BLaER1 treated with 17β-estradiol and CSF1 and Interleukin-3, amounts not matched to agents 10 nM and 100 nM (cell line): ENCODE measurements around the gene SUDS3.

ENCODE experiments used
- H3K27ac ChIP-seq, 11 experiments: shearing (Covaris generic); formaldehyde crosslinking; 2 replicates each; pipeline ENCODE4 v1.8.1; 2022
- H3K27me3 ChIP-seq, 11 experiments: shearing (Covaris generic); formaldehyde crosslinking; 2 replicates each; pipeline ENCODE4 v1.8.1; 2022
- H3K36me3 ChIP-seq, 11 experiments: shearing (Covaris generic); formaldehyde crosslinking; 2 replicates each; pipeline ENCODE4 v1.8.1; 2022
- H3K4me1 ChIP-seq, 10 experiments: shearing (Covaris generic); formaldehyde crosslinking; 2 replicates each; pipeline ENCODE4 v1.8.1; 2022
- H3K4me2 ChIP-seq, 11 experiments: shearing (Covaris generic); formaldehyde crosslinking; 2 replicates each; pipeline ENCODE4 v1.8.1; 2022
- H3K4me3 ChIP-seq, 10 experiments: shearing (Covaris generic); formaldehyde crosslinking; 2 replicates each; pipeline ENCODE4 v1.8.1; 2022
- H3K9ac ChIP-seq, 11 experiments: shearing (Covaris generic); formaldehyde crosslinking; 2 replicates each; pipeline ENCODE4 v1.8.1; 2022
- H3K9me3 ChIP-seq, 11 experiments: shearing (Covaris generic); formaldehyde crosslinking; replicated peaks in 1 of 11; 2 replicates each; pipeline ENCODE4 v1.8.1; 2022
- H4K20me1 ChIP-seq, 11 experiments: shearing (Covaris generic); formaldehyde crosslinking; 2 replicates each; pipeline ENCODE4 v1.8.1; 2022
- Cebpa-rat ChIP-seq, 11 experiments: shearing (Covaris generic); IDR thresholded peaks; 2 replicates each; pipeline ENCODE4 v1.8.1; 2022

SUDS3 gene

DNA sequence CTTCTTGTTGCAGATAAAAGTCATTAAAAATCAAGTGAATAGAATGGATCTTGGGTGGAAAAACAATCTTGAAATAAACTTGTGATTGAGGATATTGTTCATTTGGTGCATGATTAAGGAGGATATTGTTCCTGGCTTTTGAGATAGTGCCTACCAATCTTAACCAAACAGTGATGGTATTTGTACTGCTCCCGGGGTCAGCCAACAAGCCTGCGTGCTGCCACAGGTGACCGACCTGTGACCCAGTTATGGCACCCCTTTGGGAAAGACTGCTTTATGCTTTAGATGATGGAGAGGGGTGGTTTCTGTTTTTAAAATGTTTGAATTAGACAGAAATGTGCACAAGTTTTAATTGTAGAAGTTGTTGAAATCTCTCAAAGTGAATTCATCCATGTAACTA is 41.6 kb downstream of the SUDS3 start:
- Histone ChIP-seq H4K20me1 (0 out of 22 replicates have a peak, but pooled peaks cover 0 to 5% (median 0%) of the 10 kb centered on the region in 11 experiments), H3K4me2 (no peak overlapping the region), H3K9ac (no peak overlapping the region), H3K27ac (no peak overlapping the region), H3K4me3 (no peak overlapping the region), H3K4me1 (no peaks in the 10 kb centered on the region), H3K27me3 (no peaks in the 10 kb centered on the region), H3K9me3 (no peaks in the 10 kb centered on the region), H3K36me3 (peaks cover 47 to 63% (median 54%) of the 10 kb centered on the region in 11 experiments)
- no peak for TF ChIP-seq Cebpa-rat (IDR thresholded peaks at IDR 0.05)

- no peaks in the 10 kb centered on the region for H3K9me3 ChIP-seq
- no peak overlapping the region for H3K4me2 ChIP-seq
- no peak overlapping the region for H3K4me3 ChIP-seq
- TF ChIP-seq Cebpa-rat (IDR thresholded peaks at IDR 0.05) = no peak
- peaks cover 41 to 57% (median 48%) of the 10 kb centered on the region in 11 experiments for H3K36me3 ChIP-seq
- H3K27ac ChIP-seq = no peak overlapping the region
- 0 out of 22 replicates have a peak, but pooled peaks cover 0 to 5% (median 0%) of the 10 kb centered on the region in 11 experiments for H4K20me1 ChIP-seq
- H3K4me1 ChIP-seq = no peaks in the 10 kb centered on the region
- no peaks in the 10 kb centered on the region for H3K27me3 ChIP-seq
- H3K9ac ChIP-seq = no peak overlapping the region
These were observed 42.2 kb downstream of the SUDS3 start for GRCh38 chr12:118418385-118419057.

GRCh38 chr12:118420673-118421072 is 44.3 kb downstream of the SUDS3 start:
- TF ChIP-seq Cebpa-rat (IDR thresholded peaks at IDR 0.05) = no peak
- H3K4me2 ChIP-seq = no peak overlapping the region
- H3K4me1 ChIP-seq = peaks cover 0 to 10% (median 8%) of the 10 kb centered on the region in 10 experiments; a peak in 12 of 20 replicates
- no peak overlapping the region for H3K27ac ChIP-seq
- peaks cover 20 to 36% (median 26%) of the 10 kb centered on the region in 11 experiments for H3K36me3 ChIP-seq
- H3K4me3 ChIP-seq = no peak overlapping the region
- no peaks in the 10 kb centered on the region for H3K27me3 ChIP-seq
- H4K20me1 ChIP-seq = 0 out of 22 replicates have a peak, but pooled peaks cover 0 to 5% (median 0%) of the 10 kb centered on the region in 11 experiments
- no peak overlapping the region for H3K9ac ChIP-seq
- no peaks in the 10 kb centered on the region for H3K9me3 ChIP-seq

GRCh38 chr12:118424884-118425283 is 48.5 kb downstream of the SUDS3 start:
- H3K9me3 ChIP-seq = peaks cover 0 to 5% (median 0%) of the 10 kb centered on the region in 11 experiments; a peak in 2 of 22 replicates
- peak overlapping the region in 6 of 11 experiments; percentile 4 to 38 (median 10); a peak in 8 of 22 replicates for H3K4me2 ChIP-seq

DNA sequence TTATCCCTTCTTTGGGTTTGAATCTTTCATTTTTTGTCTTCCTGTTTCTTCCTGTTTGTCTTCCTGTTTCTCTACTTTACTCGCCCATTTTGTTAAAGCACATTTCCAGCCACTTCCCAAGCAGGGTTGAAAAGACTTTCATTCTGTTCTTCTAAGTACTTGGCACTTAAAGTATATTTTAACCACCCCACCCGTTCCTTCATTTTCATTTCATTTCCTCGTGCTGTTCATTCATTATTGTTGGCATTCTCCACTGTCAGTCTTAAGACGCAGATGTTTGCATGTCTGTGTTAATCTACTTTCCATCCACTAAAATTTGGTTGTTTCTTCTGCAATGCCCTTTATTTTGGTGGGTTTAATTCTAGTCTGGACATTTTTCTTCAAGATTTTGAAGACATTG is 49.0 kb downstream of the SUDS3 start:
- Histone ChIP-seq H3K9me3 (peaks cover 0 to 5% (median 0%) of the 10 kb centered on the region in 11 experiments; a peak in 2 of 22 replicates), H3K4me2 (peak overlapping the region in 6 of 11 experiments; percentile 4 to 38 (median 10); a peak in 8 of 22 replicates), H4K20me1 (no peaks in the 10 kb centered on the region), H3K27me3 (no peaks in the 10 kb centered on the region), H3K4me3 (no peak overlapping the region), H3K9ac (no peak overlapping the region), H3K4me1 (peaks cover 0 to 10% (median 8%) of the 10 kb centered on the region in 10 experiments; a peak in 12 of 20 replicates), H3K36me3 (no peaks in the 10 kb centered on the region), H3K27ac (no peak overlapping the region)
- no peak for TF ChIP-seq Cebpa-rat (IDR thresholded peaks at IDR 0.05)

More at GRCh38 chr12:118424884-118425283, 48.5 kb downstream of the SUDS3 start:
- no peak overlapping the region for H3K27ac ChIP-seq
- H3K4me1 ChIP-seq = peaks cover 0 to 10% (median 8%) of the 10 kb centered on the region in 10 experiments; a peak in 12 of 20 replicates
- no peaks in the 10 kb centered on the region for H3K27me3 ChIP-seq
- no peak overlapping the region for H3K4me3 ChIP-seq
- H3K9ac ChIP-seq = no peak overlapping the region
- H4K20me1 ChIP-seq = no peaks in the 10 kb centered on the region
- H3K36me3 ChIP-seq = no peaks in the 10 kb centered on the region
- no peak for TF ChIP-seq Cebpa-rat (IDR thresholded peaks at IDR 0.05)

GRCh38 chr12:118427819-118428218 is 51.5 kb downstream of the SUDS3 start:
- H3K9me3 ChIP-seq = peaks cover 0 to 5% (median 0%) of the 10 kb centered on the region in 11 experiments; a peak in 2 of 22 replicates
- H4K20me1 ChIP-seq = no peaks in the 10 kb centered on the region
- TF ChIP-seq Cebpa-rat (IDR thresholded peaks at IDR 0.05) = no peak
- no peak overlapping the region for H3K27ac ChIP-seq
- H3K27me3 ChIP-seq = no peaks in the 10 kb centered on the region
- no peak overlapping the region for H3K4me2 ChIP-seq
- H3K36me3 ChIP-seq = no peaks in the 10 kb centered on the region
- peaks cover 0 to 10% (median 8%) of the 10 kb centered on the region in 10 experiments; a peak in 12 of 20 replicates for H3K4me1 ChIP-seq
- no peak overlapping the region for H3K4me3 ChIP-seq
- no peak overlapping the region for H3K9ac ChIP-seq

DNA sequence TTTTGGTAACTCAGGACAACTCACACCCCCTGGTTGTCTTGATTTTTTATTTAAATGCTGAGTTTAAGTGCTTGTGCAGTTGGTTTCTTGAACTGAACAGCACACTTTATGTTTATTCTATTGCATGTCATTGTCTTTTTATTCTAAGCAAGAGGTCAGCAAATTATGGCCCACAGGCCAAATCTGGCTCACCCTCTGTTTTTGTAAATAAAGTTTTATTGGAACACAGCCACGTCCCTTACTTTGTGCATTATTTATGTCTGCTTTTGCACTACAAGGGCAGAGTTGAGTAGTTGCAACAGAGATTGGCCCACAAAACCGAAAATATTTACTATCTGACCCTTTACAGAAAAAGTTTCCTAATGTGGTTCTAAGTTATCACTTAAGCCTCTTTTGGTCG is 52.3 kb downstream of the SUDS3 start:
- H3K36me3 ChIP-seq = no peaks in the 10 kb centered on the region
- no peak overlapping the region for H3K4me2 ChIP-seq
- H3K27me3 ChIP-seq = no peaks in the 10 kb centered on the region
- no peak overlapping the region for H3K27ac ChIP-seq
- no peaks in the 10 kb centered on the region for H4K20me1 ChIP-seq
- H3K4me3 ChIP-seq = no peak overlapping the region
- H3K9ac ChIP-seq = no peak overlapping the region
- TF ChIP-seq Cebpa-rat (IDR thresholded peaks at IDR 0.05) = no peak
- peaks cover 0 to 10% (median 8%) of the 10 kb centered on the region in 10 experiments; a peak in 12 of 20 replicates for H3K4me1 ChIP-seq
- peaks cover 0 to 5% (median 0%) of the 10 kb centered on the region in 11 experiments; a peak in 2 of 22 replicates for H3K9me3 ChIP-seq

- peaks cover 0 to 7% (median 5%) of the 10 kb centered on the region in 10 experiments; a peak in 12 of 20 replicates for H3K4me1 ChIP-seq
- no peak overlapping the region for H3K27ac ChIP-seq
- no peaks in the 10 kb centered on the region for H3K36me3 ChIP-seq
- no peak overlapping the region for H3K9ac ChIP-seq
- H3K4me3 ChIP-seq = no peak overlapping the region
- H4K20me1 ChIP-seq = no peaks in the 10 kb centered on the region
- peaks cover 0 to 5% (median 0%) of the 10 kb centered on the region in 11 experiments; a peak in 2 of 22 replicates for H3K9me3 ChIP-seq
- no peak overlapping the region for H3K4me2 ChIP-seq
- no peaks in the 10 kb centered on the region for H3K27me3 ChIP-seq
- TF ChIP-seq Cebpa-rat (IDR thresholded peaks at IDR 0.05) = no peak
These were observed 53.5 kb downstream of the SUDS3 start for GRCh38 chr12:118429688-118430383.

GRCh38 chr12:118430516-118430915 is 54.2 kb downstream of the SUDS3 start:
- 0 out of 20 replicates have a peak, but pooled peaks cover 0 to under 1% (median 0%) of the 10 kb centered on the region in 10 experiments for H3K4me1 ChIP-seq
- no peaks in the 10 kb centered on the region for H3K27me3 ChIP-seq
- H3K36me3 ChIP-seq = no peaks in the 10 kb centered on the region
- no peak for TF ChIP-seq Cebpa-rat (IDR thresholded peaks at IDR 0.05)
- peaks cover 0 to 5% (median 0%) of the 10 kb centered on the region in 11 experiments; a peak in 2 of 22 replicates for H3K9me3 ChIP-seq
- H3K4me2 ChIP-seq = no peak overlapping the region
- no peak overlapping the region for H3K4me3 ChIP-seq
- H4K20me1 ChIP-seq = no peaks in the 10 kb centered on the region
- no peak overlapping the region for H3K9ac ChIP-seq
- no peak overlapping the region for H3K27ac ChIP-seq
